GM19452 (cell line): ENCODE measurements around the gene ANKS3.

ENCODE experiments used
- ATAC-seq: cut with Tn5 transposase; IDR thresholded peaks from one replicate; pipeline ENCODE4 v1.9.1; 2021; ENCODE audit not compliant: unreplicated experiment

ANKS3 gene

DNA sequence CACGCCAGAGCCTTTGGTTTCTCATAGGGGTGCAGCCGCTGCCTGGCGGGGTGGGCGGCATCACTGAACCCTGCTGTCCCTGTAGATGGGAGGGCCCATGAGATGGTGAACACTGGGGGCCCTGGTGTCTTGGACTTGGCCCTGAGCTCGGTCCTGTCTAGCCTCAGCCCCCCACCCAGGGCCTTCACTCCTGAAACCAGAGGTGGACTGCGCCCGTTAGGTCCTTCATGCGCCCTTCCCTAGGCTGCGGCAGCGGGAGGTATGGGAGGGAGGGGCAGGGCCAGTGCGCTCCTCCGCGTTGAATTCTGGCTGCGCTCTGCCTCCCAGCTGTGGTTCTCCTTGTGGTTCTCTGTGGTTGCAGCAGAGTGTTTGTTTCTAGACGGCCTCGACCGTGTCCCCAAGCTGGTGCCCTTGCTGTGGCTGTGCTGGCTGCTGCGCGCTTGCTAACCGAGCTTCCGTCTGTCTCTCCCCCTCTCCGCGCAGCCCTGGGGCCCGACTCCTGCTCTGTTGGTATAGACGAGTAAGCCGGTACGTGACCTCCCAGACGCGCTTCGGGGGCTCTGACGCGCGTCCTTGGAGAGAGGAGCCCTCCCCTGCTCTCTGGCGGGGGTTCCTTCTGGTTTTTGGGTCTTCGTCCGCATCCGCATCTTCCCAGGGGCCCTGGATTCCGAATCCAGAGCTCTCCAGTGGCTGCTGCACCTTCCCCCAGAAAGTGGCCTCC lies 48.1 kb downstream of the ANKS3 start:
- no peak for ATAC-seq

DNA sequence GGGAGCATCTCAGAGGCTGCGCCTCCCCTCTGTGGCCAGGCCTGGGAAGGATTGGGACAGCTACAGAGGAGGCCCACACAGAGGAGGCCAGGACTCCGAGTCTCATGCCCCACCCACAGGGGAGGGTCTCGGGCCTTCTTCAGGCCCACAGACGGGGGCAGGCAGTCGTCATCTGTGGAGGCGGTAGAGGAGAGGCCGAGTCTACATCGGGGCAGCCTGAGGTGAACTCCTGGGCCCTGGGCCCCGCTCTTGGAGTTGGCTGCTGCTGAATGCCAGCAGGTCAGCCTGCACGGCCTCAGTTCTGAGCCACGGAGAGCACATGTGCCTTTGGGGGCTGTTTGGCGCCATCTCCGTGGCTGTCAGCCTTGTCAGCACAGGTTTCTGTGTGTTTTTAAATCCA lies 48.8 kb downstream of the ANKS3 start:
- no peak for ATAC-seq

DNA sequence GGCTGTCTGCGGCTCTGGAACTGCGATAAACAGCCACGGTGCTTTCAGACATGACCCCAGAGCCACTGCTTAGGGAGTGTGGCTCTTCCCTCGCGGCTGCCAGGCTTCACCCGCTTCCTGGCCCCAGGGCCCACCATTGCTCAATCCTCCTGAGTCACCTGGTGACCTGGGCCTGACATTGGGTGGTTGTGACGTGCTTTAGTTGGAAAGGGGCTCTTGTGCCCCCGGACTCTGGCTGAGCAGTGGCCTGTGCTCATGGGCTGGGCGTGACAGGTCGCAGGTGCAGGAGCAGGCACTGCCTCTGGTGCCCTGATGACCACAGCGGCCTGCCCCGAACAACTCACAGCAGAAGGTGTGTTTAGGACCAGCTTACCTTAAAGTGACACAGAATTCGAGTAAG lies 49.3 kb downstream of the ANKS3 start:
- ATAC-seq = no peak

DNA sequence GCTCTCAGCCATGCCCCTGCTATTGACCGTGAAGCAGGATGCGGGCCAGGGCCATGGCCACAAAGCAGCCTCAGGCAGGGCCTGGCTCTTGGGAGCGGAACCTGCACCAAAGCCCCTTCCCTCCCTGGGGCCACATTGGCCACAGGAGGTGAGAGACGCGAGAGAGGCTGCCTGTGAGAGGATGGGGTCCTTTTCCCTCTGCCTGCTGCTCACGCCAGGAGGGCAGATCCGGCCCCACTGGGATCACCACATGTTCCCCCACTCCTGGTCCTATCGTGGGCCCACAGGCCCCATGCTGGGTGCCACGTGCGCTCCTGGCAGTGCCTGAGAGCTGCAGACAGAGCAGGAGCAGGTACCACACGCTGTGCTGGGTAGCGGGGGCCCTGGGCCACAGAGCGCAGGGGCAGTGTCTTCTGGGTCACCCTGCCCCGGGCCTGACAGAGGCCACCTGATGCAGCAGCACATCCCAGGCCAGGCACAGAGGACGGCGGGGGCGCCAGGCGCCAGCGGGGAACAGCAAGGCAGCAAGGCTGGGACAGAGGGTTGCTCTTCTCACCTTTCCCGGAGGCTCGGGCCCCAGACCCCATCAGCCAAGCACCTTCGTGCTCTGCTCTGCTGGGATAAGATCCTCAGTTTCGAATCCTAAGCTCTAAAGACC lies 49.9 kb downstream of the ANKS3 start:
- ATAC-seq = no peak

DNA sequence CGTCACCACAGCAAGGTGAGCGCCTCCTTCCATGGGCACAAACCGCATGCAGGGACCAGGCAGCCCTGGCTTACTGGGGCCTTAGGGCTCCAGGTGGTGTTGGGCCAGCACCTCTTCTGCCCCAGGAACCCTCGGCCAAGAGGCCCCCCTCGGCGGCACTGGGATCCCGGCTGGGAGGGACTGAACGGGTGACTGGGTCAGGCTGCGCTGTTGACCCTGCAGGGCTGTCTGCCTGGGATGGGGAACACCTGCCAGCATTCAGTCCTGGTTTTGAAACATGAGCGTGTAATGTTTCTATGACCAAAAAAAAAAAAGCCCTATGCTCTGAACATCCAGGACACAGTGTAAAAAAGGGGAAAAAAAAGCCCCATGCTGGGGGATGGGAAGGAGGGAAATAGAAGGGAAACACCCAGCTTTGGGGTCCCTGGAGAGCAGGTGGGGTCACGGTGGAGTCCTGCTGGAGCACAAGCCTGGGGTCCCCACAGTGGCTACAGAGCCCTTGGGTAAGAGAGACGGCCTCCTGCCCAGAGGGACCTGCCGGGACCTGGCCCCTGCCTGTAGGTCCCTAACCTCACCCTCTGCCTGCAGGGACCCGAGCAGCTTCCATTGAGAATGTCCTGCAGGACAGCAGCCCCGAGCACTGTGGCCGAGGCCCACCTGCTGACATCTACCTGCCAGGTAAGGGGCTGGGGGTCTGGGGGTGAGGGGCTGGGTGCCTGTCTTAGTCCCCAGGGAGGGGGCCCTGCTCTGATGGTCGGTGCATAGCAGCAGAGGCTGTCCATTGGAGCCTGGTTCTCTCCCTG lies 50.6 kb downstream of the ANKS3 start:
- ATAC-seq = no peak

DNA sequence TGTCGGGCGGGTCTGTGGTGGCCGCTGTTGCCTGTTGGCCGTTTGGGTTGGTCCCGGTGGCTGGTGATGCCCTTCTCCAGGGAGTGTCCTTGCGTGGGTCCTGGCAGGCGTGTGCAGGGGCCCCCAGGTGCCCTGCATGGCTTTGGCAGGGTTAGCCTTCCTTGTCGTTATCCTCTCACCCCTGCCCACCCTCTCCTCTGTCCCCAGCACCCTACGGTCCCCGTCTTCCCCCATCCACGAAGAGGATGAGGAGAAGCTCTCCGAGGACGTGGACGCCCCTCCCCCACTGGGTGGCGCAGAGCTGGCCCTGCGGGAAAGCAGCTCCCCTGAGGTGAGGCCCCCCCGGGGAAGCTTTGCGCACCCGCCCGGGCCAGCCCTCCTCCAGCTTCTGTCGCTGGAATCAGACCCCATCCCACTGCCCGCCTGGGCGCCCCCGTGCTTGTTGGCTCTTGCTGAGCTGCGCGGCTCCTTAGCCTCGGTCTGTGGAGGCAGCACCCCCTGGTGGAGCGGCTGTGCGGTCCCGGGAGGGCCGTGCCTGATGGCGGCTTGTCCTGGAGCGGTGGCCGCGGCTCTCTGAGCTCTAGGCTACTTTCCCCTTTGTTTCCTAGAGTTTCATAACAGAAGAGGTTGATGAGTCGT lies 51.3 kb downstream of the ANKS3 start:
- ATAC-seq = no peak

DNA sequence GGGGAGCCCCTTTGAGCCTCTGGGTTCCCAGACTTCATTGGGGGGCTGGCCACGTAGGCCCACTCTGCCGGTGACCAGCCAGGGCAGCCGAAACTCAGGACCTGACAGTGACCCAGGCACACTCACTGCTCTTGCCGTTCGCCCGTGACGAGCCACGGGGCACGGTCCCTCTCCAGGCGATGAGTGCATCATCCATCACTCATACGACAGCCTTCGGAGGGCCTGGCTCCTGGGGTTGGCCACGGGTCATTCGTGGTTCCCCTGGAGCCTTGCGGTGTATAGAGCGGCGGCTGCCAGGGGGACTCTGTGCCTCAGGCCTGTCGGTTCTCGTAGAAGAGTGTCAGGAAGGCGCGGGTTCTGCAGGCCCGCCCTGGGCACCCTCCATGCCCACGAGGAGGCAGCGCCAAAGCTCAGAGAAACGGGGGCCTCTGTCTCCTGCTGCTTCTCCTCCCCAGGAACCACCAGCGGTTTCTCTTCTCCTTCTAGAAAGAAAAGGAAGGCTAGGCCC lies 51.9 kb downstream of the ANKS3 start:
- no peak for ATAC-seq

DNA sequence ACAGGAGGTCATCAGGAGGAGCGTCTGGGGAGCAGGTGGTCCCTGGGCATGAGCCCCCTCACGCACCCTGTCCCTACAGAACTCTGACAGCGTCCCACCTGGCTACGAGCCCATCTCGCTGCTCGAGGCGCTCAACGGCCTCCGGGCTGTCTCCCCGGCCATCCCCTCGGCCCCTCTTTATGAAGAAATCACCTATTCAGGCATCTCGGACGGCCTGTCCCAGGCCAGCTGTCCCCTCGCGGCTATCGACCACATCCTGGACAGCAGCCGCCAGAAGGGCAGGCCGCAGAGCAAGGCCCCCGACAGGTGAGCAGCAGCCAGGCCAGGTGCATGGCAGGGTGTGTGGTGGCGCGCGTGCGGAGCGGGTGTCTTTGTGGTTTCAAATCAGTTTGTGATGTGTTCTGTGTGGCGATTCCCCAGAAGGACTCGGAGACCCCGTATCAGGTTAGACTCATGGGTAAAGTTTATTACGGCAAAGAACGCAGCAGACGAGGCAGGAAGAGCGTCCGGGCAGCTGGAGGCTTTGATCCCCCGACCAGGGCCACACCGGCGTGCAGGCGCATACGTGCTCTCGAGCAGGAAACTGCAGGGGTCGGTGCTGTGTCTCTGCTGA lies 52.5 kb downstream of the ANKS3 start:
- no peak for ATAC-seq

DNA sequence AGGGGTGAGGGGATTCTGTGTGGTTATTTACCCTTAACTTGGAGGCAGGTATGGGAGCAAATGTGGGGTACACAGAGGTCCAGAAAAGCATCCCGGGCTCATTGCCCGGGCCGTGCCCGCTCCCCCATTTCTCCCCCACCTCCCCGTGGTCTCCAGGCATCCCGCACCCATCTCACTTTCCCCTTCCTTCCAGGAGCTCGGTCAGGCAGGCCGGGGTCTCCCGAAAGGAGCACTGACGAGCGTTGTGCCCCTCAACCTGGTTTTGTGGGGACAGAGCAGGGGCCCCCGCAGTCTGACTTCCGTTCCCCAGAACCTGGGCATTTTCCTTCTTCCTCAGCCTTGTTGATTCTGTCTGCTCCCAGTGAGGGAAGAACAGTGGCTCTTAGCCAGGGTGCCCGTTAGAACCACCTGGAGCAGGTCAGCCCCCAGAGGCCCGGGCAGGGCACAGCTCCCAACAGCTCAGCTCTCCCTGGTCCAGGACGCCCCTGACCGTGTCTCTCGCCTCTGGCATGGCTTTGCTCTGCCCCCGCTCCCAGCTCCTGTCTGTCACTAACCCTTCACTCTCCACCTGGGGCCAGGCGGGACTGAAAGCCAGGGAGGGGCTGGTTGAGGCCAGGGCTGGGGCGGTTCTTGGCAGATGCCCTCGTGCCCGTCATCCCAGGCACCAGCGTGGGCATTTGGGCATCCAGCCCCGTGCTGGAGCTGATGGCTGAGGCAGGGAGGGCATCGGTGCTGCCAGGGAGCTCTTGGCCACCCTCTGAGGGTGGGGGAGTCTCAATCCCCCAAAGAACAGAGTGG lies 53.2 kb downstream of the ANKS3 start:
- no peak for ATAC-seq

DNA sequence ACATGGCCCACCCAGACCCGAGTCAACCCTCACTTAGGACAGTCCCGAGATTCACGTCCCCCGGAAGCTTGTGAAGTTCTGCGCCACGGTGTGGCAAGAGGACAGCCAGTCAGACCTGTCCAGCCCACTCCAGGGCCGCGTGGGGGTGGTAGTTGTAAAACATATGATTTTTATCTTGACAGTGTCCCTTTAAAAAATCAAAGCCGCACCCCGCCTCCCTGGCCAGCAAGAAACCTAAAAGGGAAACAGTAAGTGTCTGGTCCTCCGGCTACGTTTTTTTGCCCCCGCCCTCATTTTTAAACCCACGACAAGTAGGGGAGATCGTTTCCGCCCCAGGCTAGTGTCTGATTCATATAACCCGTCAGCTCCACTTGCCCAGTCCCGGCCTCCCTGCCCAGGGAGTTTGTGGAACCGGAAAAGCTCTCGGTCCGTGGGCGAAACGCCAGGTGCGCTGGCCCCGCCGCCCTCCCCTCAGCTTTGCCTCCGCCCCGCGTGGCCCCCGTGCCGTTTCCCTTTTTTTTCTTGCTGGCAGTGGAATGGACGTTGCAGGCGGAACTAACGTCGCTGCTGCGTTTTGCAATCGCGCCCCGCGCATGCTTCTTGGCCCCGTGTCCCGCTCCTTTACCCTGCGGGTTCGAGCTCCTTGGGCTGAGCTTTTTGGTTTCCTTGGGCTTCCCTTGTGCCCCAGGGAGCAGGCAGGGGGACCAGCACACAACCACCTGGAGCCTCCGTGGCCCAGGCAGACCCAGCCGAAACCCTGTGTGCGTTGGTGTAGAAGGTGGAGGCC lies 54.0 kb downstream of the ANKS3 start:
- ATAC-seq = no peak

DNA sequence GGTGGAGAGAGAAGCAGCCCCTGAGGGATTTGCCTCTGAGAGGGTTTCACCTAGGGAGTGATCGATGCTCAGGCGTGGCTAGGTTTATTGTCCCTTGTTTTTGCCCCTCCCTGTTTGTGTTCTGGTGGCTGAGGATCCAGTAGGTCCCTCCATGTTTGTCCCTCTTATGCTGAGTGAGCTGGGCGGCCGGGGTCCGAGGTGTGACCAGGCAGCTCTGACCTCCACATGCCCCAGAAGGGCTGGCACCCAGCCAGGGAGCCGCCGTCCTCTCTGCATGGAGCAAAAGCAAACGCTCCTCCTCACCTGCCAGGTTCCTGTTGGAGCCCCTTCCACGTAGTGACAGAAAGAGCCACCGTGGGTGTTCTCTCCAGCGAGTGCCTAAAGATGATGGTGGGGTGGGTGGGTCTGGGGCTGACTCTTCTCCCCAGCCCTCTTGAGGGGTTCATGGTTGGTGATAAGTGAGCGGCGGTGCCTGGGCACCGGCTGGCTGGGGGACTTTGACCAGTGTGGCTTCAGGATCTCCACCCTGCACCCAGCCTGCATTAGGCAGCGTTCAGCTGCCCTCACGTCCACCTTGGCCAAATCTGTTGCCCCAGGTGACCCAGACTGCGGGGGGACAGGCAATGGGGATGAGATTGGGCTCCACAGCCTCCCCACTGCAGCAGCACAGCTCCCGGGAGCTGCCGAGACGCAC lies 54.8 kb downstream of the ANKS3 start:
- ATAC-seq = no peak

DNA sequence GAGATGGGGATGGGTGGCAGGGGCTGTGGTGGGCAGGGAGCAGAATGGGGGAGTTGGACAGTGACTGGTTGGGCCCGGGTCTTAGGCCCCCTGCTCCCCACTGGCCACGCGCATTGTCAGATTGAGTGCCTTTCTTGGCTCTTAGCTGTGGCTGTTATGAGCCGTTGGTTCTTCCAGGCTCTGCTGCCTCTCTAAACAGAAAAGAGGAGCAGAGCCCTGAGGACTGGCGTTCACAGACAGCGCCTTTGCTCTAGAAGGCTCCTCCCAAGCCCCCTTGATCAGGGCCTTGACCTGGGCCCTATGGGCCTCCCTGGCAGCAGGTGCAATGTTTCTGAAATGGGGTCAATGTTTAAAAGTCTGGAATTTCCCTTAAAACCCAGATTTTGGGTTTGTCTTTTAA lies 55.5 kb downstream of the ANKS3 start:
- ATAC-seq = no peak

DNA sequence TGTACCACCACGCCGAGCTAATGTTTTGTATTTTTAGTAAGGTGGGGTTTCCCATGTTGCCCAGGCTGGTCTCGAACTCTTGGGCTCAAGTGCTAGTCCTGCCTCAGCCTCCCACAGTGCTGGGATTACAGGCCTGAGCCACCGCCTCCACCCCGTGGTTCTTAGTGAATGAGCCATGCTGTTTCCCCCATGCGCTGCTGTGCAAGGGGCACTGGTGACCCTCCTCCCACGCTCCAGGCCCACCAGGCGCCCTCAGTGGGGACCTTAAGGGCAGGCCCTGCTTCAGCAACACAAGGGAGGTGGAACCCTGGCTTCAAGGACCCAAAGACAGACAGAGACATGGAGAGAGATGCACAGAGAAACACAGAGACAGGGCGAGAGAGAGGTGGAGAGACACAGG lies 56.1 kb downstream of the ANKS3 start:
- ATAC-seq = no peak

DNA sequence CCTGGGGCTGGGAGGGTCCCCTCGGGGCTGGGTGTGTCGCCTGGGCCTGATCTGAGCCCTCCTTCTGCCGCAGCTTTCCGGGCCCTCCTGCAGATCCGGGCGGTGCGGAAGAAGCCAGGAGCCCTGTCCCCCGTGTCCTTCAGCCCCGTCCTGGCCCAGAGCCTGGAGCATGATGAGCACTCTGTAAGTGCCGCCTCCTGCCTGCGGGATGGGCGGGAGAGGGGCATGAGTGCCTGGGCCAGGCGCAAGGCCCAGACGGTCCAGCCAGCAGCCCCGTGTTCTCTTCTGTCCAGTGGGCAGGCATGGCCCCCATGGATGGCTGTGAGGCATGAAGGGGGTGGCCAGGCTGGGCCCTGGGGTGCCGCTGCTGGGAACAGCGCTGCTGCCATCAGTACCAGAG lies 56.7 kb downstream of the ANKS3 start:
- ATAC-seq = no peak

DNA sequence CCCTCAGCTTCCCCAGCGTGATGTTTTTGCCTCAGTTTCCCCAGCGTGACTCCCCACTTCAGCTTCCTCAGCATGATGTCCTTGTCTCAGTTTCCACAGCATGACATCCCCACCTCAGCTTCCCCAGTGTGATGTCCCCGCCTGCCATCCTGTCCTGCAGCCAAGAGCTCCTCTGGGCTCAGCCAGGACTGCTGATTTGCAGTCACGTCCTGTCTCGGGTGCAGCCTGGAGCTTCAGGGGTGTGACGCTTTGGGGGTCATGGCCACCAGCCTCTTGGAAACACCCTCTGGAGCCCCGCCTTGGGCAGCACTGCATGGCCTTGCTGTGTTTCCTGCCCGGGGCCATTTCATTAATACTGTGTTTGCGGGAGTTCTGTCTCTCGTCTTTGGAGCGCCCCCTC lies 57.2 kb downstream of the ANKS3 start:
- no peak for ATAC-seq

DNA sequence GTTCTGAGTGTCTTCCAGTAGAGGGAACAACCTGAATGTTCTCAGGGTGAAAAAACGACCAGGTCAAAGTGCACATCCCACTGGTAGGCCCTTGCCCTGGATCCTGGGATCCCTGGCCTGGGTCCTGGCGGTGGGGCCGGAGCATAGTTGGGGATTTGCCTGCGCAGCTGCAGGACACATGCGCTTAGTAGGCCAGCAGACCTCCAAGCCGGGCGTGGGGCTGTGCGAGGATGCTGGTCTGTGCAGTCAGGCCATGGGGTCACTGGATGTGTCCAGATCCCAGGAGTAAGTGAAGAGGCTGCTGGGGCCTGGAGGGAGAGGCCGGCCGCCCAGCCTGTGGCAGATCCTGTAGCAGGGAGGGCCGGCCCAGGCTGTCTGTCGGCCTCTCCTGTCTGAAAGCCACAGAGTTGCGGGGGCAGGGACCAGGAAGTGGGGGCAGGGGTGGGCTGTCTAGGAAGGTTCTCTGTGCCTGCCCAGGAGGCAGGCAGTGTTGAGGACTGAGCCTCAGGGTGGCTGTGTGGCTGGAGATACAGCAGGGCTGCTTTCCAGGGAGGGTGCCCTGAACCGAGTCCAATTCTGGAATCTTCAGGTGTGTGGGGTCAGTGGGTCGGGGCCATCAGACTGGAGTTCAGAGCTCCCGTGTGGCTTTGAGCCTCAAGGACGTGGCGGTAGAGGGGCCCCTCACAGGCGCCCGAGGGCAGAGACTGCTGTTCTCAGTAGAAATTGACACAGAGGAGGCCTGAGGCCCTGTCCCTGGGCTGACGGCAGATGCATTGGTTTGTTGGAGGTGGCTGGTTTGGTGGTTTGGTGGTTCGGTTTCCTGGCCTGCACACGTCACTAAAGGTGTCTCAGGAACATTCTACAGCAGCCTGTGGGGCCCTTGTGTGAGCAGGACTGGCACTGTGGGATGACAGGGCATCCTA lies 57.9 kb downstream of the ANKS3 start:
- ATAC-seq = no peak

DNA sequence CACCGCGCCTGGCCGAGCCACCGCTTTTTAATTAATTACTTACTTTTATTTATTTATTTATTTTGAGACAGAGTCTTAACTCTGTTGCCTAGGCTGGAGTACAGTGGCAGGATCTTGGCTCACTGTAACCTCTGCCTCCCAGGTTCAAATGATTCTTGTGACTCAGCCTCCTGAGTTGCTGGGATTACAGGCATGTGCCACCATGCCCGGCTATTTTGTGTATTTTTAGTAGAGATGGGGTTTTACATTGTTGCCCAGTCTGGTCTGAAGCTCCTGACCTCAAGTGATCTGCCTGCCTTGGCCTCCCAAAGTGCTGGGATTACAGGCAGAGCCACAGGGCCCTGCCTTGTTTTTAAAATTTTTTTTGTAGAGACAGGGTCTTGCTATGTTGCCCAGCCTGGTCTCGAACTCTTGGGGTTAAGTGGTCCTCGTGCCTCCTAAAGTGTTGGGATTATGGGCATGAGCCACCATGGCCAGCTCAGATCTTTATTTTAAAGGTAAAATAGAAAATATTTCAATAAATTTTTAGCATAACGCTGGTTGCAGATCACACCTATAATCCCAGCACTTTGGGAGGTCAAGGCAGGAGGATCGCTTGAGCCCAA lies 59.0 kb downstream of the ANKS3 start:
- no peak for ATAC-seq
